Measurements from ENCODE around the gene TMEM150A. TPM values are rescaled to one million over a fixed set of nuclear protein-coding genes. Genes with fewer than 3 reads are reported as not detected.

The TMEM150A gene
- total and polyA plus RNA-seq, 2 of the 13 experiments (the other 11 are each of a cell fraction or from before 2014, with no cell fraction given), result 30.1 to 70.4 TPM

GRCh38 chr2:85577386-85578242 lies 24.9 kb downstream of the TMEM150A start, which contains the start of gene VAMP8 (continued):
- TF ChIP-seq ZBTB4 (CRISPR knock-in tag; IDR thresholded peaks at IDR 0.05; ENCODE audit: borderline replicate concordance) (no peak; the same call in 1 of the 2 replicates), THAP9 (CRISPR knock-in tag; IDR thresholded peaks at IDR 0.05; ENCODE audit: borderline replicate concordance) (peak; percentile 24; the same call in 1 of the 2 replicates), ZNF260 (CRISPR knock-in tag; IDR thresholded peaks at IDR 0.05; ENCODE audit: borderline replicate concordance, low read depth) (no peak), ZSCAN31 (CRISPR knock-in tag; IDR thresholded peaks at IDR 0.05; ENCODE audit: low read depth) (peak; percentile 42), HMGA1 (CRISPR knock-in tag; conservative IDR thresholded peaks at IDR 0.05) (no peak), ELF4 (CRISPR knock-in tag; IDR thresholded peaks at IDR 0.05; ENCODE audit: borderline replicate concordance) (0 out of 2 replicates have a peak, but pooled peaks have one; percentile 4), ZNF609 (CRISPR knock-in tag; IDR thresholded peaks at IDR 0.05; ENCODE audit: borderline replicate concordance) (0 out of 2 replicates have a peak, but pooled peaks have one; percentile 2), EED (CRISPR knock-in tag; IDR thresholded peaks at IDR 0.05) (no peak), PHF8 (CRISPR knock-in tag; IDR thresholded peaks at IDR 0.05) (peak; percentile 58), GMEB2 (CRISPR knock-in tag; IDR thresholded peaks at IDR 0.05; ENCODE audit: low read depth) (no peak), MTA1 (CRISPR knock-in tag; IDR thresholded peaks at IDR 0.05; ENCODE audit: borderline replicate concordance) (peak; percentile 76; the same call in 1 of the 2 replicates), HDAC2 (CRISPR knock-in tag; IDR thresholded peaks at IDR 0.05) (0 out of 2 replicates have a peak, but pooled peaks have one; percentile 9), POGZ (CRISPR knock-in tag; IDR thresholded peaks at IDR 0.05) (peak; percentile 15; the same call in 1 of the 2 replicates), ELF3 (CRISPR knock-in tag; IDR thresholded peaks at IDR 0.05) (peak; percentile 78), AGO2 (optimal IDR thresholded peaks at IDR 0.05; ENCODE audit: low read depth, low read length) (no peak)
